Measurements from ENCODE around the gene FIGN.

FIGN gene

DNA sequence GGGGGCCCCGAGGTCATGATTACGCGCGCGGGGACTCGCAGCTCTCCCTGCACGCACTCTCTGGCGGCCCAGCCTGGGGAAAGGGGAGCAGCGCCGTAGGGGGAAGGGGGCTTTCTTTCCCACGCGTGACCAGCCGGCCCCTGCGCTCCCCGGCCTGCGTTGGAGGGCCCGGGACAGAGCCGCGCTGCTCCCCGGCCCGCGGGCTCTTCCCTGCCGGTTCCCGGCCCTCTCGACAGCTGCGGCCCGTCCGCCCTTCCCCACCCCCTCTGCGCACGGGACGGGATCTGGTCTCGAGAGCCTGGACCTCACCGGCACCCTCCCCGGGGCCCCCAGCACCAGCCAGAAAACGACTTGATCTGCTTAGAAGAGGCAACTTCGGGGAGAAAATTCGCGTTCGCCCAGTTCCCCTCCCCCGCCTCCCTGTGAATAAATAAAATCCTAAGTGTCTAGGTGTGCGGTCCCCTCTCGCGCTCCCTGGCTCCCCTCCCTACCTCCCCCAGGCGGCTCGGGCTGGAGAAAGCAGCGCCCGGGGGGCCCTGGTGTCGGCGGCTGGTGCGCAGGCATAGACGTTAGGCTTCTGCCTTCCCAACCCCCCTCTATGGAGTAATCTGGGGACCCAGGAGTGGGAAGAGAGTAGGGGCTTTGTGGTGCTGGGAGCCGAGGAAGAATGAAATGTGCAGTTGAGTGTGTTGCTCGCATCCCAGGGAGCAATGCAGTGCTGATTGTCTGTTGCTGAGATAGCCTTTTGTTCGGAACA, 803 bp upstream of the FIGN start:
- DNase-seq: no peak

DNA sequence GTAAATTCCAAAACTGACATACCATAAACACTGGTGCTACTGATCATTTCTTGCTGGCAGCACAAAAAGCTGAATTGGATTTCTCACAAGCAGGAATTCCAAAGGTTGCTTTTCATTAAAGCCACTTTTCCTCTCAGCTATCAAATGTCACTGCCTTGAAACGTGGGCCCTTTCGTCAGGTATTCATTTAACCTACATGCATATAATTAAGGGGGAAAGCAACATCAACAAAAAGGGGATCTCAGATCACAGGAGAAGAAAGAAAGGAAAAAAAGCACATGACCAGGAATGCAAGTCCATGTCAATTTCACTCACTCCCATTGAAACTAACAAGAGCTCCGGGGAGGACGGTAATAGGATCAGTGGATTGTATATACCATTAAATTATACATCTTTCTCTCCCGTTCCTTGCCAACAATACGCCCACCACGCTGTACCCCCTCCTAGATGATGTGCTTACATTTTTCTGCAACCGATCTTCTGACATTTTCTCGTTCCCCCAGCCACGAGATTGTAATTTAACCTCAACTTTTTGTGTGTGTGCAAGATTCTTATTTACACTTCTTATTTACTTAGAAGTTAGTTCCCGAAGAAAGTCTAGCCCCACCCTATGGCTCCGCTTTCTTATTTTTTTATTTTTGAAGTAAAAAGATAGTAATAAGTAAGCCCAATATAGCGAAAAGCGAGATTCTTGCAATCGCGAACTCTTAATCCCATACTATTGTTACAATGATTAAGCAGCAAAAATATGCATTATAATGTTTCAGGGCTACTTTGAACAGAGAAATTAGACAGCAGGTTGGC, 725 bp downstream of the FIGN start:
- no peak for DNase-seq

DNA sequence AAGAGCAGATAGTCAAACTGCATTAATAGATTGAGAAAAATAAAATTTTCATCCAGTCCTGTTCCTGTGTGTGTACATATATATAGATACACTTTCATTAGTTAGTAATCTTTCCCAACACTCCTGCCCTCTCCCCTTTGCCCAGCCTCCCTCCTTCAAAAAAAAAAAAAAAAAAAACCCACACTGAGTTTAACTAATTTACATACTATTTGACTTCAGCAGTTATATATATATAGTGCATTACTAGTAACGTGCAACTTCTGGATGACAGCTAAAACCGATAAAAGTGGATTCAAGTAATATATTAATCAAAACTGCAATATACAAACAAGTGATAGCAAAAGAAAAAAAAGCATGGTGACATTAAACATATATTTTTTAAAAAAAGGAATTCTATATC, 1.4 kb downstream of the FIGN start:
- no peak for DNase-seq

DNA sequence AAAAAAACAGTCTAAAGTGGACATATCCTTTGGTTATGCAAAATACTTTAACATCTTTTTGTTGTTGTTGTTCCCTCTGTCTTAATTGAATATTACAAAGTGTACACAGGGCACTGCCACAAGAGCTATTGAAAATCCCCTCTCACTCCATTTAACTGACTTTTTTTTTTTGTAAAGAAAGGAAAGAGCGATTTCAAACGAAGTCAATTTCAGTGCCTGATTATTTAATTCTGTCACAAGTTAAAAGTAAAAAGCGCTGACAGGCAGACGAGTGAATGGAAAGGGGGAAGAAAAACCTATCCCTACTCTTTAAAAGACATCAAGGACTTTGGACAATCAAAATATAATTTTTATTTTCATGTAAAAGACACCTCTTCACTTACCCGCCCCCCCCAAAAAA, 1.9 kb downstream of the FIGN start:
- no peak for DNase-seq

DNA sequence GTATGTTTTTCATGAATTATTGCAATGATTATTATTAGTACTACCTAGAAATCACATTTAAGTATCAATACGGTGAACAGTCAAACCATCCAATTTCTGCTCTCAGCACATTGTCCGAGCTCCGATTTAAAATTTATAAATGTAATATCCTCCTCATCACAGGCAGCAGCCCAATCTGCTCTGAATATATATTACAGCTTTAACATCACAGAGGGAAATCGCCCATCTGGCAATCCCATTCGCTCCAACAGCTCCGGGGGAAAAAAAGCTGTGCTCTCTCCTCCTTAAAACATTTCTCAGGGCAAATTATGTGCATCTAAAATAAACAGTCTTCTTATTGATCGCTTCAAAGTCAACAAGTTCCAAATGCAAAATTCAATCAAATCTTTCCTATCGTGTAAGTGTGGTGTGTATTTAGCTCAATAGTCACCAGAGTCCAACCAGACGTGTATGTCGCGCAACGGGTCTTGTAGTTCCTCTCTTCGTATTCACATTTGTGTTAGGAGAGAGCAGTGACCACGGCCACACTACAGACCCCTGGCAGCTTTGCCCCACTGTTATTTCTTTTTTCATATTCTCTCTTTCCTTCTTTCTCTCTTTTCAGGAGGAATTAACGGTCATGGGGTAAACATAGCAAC, 2.4 kb downstream of the FIGN start:
- DNase-seq: no peak

DNA sequence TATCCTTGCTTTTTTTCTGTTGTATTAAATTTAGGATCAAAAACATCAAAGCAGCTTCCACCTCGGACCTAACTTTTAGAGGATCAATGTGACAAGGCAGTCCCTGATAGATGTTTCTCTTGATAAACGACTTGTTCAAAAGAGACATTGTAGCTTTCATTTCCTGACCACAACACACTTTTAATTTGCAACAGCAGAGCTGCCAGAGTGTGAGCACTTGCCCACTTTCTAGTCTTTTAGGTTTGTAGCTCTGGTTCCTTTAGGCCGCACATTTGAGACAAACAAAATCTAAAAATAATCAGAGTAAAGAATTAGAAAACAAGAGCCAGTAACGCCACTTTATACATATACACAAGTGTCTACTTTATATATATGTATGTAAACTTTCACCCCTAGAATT, 3.1 kb downstream of the FIGN start:
- DNase-seq: no peak

DNA sequence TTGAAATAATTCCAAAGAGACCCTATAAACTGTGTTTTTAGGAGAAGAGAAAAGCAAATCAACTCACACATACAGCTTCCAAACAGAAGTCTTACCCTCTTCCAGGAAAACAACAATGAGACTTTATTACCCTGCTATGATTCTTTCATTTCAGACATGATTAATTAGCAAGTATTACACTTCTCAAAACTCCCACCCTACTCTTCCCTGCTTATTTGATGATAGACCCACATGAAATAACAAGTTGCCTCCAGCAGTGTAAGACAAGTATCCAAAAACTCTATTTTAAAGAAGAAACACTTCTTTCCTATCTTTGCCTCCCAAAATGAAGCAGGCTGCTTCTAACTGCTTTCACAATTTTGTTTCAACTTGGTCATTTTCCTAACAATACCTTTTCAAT, 4.1 kb downstream of the FIGN start:
- no peak for DNase-seq

DNA sequence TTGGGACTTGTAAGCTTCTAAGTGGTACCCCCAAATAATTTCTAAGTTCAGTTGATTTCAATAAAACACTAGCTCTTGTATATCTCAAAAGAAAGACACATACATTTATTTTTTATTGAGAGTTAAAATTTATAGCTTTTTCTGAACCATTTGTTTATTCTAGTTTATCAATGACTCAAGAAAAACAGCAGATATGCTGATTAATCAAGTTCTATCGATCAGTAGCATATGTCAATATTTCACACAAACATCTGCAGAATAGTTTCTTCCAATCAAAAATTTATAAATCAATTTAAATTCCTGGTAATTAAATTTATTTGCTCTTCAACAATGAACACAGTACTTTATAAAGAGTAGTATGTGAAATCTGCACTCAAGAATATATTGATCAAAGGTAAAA, 5.3 kb downstream of the FIGN start:
- no peak for DNase-seq

DNA sequence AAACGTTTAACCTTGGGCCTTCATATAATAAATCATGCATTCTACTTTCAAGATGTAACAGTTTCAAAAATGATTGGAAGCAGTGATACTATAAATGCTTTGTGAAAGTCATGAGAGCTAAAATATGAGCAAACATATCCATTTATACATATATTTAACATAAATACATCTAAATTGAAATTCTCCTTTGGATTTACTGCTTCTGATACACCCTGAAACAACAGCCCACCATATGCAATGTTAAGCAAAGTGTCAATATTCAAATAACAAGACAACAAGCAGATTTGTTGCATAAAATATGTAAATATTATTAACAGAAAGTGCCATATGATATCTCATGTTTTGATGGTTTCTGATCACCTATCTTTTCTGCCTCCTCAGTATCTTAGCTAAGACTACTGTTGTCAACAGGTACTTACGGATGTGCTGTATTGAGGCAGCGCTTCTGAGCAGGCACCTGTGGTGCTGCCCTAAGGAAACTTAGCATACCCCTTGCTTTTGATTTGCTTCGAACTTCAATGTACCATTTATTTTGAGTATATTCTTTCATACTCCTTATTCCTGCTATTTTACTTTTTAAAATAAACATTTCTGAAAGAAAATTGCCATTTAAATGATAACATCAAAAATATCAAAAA, 6.1 kb downstream of the FIGN start:
- DNase-seq: no peak

DNA sequence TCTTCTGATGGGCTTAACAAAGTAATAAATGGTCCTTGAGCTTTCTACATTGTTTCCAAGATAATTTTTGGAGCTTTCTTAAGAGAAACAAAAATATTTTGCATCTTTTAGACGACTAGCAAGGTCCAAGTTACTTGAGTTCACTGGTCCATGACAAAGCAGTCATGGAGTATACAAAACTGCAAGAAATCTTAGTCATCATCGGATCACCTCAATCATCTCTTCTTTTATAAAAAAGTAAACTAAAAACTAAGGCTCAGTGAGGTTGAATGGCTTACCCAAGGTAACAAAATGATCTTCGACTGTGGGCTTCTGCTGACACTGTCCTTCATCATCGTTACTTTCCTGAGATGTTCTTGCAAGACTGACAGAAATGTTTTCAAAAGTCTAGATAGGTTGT, 11.9 kb downstream of the FIGN start:
- DNase-seq: no peak

DNA sequence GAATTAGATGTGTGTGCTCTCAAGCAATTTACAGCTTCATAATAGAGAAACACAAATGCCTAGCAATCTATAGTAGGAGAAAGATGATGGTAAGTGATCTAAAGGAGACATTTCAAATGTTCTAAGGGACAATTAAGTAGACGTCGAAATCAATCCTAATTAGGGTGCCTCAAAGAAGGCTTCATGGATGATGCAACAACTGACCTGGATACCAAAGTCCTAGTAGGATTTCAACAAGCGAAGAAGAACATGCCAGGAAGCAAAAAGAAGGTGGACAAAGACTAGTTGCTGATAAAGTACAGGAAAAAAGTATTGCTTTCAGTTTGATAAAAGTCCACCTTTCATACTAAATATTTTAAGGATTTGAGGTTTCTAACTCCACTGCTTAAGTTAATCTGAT, 12.5 kb downstream of the FIGN start:
- no peak for DNase-seq

DNA sequence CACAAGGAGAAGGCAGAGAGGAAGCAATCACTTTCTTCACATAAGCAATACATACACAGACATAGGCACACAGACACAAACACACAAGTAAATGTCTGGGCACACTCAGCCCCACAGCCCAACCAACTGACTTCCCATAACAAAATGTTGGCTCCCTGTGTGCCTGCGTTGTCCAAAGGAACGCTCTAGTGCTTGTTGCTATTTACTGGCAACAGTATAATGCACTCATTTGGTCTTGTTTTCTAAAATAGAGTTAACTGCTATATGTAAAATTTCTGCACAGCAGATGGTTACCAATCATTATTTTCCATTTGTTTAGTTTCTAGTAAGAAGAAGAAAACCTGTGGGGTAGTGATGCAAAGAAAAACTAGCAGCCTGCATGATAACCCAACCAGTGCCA, 16.5 kb downstream of the FIGN start:
- no peak for DNase-seq

DNA sequence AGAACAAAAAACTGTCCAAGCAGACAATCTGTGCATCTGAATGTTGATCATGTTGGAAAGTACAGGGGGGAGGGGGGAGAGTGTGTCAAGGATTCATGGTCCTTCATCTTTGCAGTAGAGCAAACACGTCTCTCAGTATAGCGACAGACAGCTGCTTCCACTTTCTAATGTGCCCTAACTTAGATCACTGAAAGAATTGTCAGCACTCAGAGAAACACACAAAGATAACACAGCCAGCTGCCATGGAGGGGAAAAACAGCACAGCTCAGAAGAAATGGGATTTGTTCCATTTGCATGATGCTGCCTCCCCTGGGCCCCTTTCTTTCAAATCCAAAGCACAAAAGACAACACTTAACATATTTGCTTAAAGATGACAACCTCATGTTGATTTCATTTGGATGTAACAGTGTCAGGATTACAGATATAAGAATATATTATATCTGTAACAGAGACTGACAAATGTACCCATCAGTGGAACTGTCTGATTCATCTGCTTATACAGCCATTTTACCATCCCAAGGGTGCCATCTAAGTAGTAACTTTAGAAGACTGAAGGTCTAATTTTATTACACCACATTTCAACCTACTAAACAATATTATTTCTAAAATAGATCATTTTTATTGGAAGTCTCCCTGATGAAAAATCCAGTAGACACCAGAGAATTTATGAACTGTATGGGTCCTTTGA, 17.7 kb downstream of the FIGN start:
- no peak for DNase-seq

DNA sequence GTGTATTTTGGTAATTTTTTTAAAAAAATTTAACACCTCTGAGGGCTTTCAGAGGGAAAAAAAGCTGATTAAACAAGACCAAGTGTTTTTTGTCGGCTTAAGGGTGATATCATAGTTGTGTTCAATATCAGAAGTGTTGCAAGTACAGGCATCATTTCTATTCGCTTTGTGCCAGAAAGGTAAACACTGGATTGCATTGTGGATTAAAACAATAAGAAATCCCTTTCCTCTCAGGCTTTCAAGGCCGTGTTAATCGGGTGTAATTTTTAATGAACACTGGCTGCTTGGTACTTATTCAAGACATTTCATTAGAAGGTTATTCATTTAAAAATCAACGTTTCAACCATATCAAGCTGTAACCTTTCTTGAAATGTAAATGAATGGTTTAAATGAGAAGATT, 18.3 kb downstream of the FIGN start:
- DNase-seq: no peak

DNA sequence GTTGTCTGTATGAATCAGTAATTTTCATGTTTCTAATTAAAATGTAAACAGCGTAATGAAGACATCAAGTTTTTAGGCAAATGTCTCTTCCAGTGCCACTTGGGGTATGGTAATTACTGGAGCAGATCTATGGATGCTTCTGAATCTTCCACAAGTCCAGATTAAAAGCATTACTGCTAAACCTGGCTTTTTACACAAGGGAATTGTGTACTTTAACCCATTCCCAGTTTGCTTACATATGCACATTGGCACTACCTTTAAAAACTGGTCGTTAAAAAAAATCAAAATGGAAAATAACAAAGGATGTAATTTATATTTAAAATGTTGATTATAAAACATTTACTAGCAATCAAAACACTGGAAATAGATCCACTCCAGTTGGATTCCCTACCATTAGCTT, 19.7 kb downstream of the FIGN start:
- no peak for DNase-seq

DNA sequence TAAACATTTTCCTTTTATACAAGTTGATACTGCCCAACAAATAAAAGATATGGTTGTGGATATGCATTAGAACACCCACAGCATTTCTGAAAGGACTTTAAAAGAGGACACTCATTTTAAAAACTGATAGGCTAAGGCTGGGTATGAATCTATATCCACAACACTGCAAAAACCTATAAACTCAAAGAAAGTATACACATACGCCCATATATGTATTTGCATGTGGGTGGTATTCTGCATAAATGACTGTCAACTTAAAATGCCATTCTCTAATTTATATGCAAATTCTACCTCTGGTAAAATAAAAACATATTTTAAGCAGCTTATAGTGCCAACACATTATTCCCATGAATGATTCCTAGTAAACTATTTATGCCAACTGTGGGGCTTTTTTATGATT, 20.1 kb downstream of the FIGN start:
- DNase-seq: no peak

DNA sequence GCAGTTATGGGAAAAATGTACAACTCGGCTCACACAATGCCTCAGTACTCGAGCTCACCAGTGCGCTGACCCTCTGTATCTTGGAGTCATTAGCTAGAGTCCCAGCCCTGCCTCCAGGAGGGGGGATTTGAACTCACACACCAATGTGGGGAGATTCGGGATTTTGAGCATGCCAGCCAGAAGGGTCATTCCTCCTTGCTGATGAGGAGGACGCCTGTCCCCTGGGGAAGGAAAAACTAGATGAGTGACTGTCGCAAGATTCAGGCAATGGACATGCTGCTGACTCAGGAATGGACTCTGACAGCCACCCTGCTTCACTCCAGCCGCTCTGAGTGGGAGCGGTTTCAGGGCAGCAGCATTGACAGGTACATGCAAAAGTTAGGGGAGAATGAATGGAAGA, 20.6 kb downstream of the FIGN start:
- no peak for DNase-seq

DNA sequence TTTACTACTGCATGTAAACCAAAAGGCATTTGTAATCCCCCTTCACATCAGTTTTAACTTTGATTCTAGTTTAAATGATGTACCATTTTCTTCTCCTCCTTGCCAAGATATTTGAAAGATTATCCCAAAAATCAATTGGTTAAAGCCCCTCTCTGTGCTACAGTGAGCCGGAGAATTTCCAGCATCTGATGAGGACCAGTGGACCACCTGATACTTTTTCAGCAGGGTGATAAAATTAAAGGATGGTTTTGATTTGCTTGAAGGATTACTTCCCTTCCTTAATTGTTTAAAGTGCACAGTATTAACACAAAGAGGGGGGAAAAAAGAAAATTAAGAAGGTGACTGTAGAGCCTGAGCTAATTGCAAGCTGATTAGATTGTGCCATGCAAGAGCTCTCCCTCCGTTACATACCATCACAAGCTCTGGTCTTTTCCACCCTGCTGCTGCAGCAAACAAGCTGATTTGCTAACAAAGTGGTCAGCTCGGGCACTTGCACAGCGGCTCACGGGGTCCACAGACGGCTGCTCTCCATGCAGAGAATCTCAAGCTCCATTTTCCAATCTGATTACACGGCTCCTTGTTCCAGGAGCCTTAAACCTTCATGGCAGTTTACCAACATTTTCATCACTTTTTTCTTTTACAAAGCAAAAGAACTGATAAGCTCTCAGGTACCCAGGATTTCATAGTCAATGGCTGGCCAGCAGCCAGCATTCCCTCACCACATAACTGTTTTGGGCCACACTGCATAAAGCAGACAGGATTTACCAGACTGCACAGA, 22.1 kb downstream of the FIGN start:
- DNase-seq: no peak

DNA sequence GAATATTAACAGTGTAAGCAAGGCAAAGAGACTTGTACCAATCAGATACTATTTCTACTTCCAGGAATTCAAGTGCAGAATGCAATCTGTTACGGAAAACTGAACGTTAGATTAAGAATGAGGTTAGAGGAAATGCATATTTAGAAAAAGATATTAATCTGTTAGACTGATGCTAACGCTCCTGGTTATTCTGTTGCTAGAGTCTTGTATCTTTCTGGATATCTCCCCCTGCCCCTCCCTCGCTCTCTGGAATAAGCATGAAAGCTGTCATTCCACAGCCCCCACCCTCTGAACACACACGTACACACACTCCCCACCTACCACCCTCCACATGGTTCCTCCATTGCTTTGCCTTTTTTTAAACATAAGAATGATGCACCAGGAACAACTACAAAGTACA, 24.1 kb downstream of the FIGN start:
- no peak for DNase-seq

DNA sequence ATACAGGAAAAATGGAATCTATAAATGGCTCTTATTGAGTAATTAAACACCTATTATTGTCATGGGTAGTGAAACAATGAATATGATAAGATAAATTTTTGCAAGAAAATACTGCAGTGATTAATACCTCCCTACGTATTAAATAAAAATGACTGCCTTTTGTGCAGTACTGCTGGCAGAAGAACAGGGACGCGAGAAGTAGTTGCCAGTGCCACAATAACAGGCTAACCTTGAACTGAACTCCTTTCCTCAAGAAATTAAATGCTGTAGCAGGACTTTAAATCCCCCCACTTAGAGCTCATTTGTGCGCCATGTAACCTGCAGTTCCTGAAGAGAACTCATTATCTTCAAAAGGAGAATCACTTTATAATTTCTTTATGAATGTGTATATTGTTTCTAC, 24.6 kb downstream of the FIGN start:
- DNase-seq: no peak

DNA sequence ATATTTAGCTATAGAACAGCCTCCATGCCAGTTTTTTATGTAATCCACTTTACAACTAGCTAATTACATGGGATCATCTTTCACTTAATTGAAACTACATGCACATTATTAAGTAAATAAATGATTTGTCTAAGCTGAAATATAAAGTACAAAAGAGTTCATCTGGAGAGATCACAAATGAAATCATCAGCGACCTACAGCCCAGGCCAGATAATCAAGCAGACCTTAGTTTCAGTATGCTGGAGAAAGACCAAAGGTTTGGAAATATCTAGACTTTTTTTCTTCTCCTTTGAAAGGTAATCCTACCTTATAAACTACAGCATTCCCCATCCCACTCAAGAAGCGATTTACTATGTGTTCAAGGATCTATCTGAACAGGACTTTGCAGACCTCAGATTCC, 26.5 kb downstream of the FIGN start:
- no peak for DNase-seq

DNA sequence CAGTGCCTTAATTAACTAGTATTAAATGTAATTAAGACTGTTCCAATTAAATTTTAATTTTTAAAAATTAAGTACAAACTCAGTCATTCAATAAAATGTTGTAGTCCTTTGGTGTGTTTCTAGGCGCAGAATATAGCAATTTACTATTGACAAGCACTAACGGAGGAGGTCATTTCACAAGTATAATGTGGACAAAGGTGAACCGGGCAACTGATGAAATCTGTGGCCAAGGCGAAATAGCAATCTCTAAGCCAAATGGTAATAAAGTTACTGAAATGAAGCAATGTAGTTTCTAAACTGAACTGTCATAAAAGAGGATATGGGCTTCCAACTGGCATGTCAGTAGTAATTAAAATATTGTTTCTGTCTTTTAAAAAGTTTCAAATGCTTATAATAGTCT, 27.5 kb downstream of the FIGN start:
- DNase-seq: no peak

All from activated gamma-delta T cell (primary cell).